ENCODE measurements around the gene PTPN13.

- TF ChIP-seq CTCF (conservative IDR thresholded peaks at IDR 0.05; ENCODE audit: low read depth, low read length), result no peak
- no peak for TF ChIP-seq EZH2 (IDR thresholded peaks at IDR 0.05; ENCODE audit: borderline replicate concordance, low read depth, low read length, poor library complexity, severe bottlenecking)
Observed at GRCh38 chr4:86592553-86593249, 1.4 kb upstream of the PTPN13 start.
